ENCODE results near the gene CRABP1.

- TF ChIP-seq YY1 (IDR thresholded peaks at IDR 0.05; ENCODE audit: insufficient read depth, insufficient read length): no peak
- TF ChIP-seq SUZ12 (IDR thresholded peaks at IDR 0.05; ENCODE audit: extremely low read depth, insufficient read depth, insufficient read length): no peak
These were observed 3.3 kb downstream of the CRABP1 start for GRCh38 chr15:78343276-78344060.
